GM19463 (cell line): ENCODE measurements around the gene PHKB.
"Not testable (repeated sequence)": the region's sequence is repeated elsewhere in the genome, so short reads cannot be mapped to it uniquely, and the experiment has no call there.

Experiments used
- ATAC-seq: cut with Tn5 transposase; IDR thresholded peaks from one replicate; pipeline ENCODE4 v1.9.1; 2021; ENCODE audit warnings: mild to moderate bottlenecking, moderate library complexity; ENCODE audit not compliant: unreplicated experiment

Gene PHKB

GRCh38 chr16:47460711-47461597 is at the start of gene PHKB, which contains the start of gene ITFG1:
PHKB (plus strand) TSS chr16:47461331; CDS start chr16:47461351, 20 bp downstream.
ITFG1 (minus strand) TSS chr16:47461063; CDS start chr16:47461045, 18 bp downstream.
- ATAC-seq = peak; percentile 74

GRCh38 chr16:47413041-47413440 is 48.1 kb upstream of the PHKB start:
- ATAC-seq = no peak

DNA sequence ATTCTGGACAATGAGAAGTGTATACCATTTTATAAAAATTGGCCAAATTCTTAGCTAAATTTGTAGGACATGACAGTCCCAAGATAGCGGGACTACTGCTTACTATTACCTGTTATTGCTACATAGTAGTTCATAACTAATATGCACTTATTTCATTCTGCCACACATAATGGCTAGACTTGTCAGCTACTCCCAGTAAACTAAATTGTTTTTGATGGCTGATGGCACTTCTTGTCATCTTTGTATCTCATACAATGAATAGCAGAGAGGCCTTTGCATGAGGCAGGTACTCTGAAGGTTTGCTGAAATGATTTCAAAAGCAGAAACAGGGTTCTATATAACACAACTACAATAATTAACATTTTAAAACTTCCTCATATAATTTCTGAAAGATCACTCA is 44.3 kb upstream of the PHKB start:
- no peak for ATAC-seq

DNA sequence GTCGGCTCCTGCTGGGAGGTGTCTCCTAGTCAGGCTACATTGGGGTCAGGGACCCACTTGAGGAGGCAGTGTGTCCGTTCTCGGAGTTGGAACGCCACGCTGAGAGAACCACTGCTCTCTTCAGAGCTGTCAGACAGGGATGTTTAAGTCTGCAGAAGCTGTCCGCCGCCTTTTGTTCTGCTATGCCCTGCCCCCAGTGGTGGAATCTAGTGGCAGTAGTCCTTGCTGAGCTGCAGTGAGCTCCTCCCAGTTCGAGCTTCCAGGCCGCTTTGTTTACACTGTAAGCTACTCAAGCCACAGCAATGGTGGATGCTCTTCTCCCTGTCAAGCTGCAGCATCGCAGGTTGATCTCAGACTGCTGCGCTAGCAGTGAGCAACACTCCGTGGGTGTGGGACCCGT is 36.3 kb upstream of the PHKB start:
- ATAC-seq = no peak

DNA sequence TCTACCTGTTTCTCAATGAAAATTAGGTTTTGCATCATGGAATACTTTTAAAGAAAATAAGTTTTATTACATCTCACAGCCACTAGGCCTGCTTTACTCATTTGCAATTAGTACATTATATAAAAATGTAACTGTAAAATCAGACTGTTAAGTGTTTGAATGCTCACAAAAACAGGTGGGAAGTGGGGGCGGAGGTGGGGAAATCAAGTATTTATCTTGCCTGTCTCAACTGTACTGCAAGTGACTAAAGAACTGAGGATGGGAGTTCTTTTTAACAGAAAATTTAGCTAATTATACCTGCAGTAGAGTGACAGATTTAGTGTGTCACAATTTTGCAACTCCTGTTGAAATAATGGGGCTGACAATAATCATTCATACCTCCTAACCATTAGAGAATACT is 34.3 kb upstream of the PHKB start:
- no peak for ATAC-seq

DNA sequence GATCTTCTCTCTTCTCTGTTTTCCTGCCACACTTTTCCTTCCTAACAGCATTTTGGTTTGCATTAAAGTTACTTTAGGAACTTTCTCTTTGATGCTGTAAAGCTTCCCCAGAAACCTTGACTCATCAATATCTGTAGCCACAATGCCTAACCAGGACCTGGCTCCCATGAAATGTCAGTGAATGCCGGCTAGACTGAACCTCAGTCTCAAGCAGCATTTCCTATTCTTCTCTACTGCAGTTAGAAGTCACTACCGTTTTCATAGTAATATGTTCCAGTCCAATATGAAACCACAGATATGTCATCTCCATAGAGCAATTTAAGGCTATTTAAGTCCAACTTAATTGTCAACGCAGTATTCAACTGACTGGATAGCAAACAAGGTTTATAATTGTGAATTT is 29.2 kb upstream of the PHKB start:
- ATAC-seq = no peak

DNA sequence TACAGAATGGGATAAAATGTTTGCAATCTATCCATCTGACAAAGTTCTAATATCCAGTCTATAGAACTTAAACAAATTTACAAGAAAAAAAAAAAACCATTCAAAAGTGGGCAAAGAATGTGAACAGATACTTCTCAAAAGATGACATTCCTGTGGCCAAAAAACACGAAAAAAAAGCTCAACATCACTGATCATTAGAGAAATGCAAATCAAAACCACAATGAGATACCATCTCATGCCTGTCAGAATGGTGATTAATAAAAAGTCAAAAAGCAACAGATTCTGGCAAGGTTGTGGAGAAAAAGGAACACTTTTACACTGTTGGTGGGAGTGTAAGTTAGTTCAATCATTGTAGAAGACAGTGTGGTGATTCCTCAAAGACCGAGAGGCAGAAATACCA is 26.9 kb upstream of the PHKB start:
- not testable (repeated sequence) for ATAC-seq

DNA sequence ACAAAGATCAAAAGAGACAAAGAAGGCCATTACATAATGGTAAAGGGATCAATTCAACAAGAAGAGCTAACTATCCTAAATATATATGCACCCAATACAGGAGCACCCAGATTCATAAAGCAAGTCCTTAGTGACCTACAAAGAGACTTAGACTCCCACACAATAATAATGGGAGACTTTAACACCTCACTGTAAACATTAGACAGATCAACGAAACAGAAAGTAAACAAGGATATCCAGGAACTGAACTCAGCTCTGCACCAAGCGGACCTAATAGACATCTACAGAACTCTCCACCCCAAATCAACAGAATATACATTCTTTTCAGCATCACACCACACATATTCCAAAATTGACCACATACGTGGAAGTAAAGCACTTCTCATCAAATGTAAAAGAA is 21.1 kb upstream of the PHKB start:
- ATAC-seq = not testable (repeated sequence)

DNA sequence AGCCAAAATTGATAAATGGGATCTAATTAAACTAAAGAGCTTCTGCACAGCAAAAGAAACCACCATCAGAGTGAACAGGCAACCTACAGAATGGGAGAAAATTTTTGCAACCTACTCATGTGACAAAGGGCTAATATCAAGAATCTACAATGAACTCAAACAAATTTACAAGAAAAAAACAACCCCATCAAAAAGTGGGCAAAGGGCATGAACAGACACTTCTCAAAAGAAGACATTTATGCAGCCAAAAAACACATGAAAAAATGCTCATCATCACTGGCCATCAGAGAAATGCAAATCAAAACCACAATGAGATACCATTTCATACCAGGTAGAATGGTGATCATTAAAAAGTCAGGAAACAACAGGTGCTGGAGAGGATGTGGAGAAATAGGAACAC is 18.2 kb upstream of the PHKB start:
- not testable (repeated sequence) for ATAC-seq

DNA sequence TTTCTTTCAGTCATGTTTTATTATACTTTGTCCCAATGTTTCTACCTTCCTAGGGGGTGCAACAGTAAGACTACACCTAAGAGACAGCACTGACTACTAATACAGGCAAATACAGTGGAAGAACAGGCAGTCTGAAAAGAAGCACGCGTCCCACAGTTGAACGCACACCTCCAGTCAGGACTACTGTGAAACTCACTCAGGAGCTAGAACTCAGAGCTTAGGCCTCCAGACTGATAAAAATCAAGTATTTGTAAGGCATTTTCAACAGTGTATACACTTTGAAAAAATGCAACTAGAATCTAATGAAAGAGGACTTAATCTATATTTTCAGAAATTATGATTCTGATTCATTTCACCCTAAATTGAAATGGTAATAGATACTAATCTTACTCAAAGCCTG is 14.7 kb upstream of the PHKB start:
- ATAC-seq = no peak

DNA sequence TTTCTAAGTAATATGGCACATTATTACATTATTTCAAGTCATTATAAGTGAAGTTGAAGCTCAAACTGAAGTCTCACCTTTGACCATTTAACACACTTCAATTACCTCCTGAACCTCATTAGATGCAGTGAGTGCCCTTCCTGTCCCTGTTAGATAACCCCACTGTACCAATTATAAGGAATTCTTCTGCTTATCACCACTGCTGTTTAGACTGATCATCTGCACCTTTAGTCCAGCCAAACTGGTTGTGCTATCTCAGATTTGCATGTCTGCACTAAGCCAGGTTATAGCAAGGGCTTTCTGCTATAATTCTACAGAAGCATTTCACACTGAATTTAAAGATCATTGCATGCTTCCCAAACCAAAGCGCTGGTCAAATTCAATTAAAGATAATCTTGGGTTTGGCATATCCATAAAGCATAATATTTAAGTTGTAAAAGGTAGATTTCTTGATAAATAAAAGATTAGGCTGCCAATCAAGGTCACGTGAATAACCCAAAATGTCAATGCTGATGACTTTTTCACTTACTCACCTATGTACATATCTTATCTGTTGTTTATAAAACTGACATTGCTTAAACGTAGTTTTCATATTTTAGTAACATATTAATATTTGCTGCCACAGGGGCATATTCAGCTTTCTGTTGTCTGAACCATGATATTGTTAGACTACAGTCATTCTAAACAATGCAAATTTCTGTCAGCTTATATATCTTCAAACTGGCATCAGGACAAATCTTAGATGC is 12.1 kb upstream of the PHKB start:
- no peak for ATAC-seq

DNA sequence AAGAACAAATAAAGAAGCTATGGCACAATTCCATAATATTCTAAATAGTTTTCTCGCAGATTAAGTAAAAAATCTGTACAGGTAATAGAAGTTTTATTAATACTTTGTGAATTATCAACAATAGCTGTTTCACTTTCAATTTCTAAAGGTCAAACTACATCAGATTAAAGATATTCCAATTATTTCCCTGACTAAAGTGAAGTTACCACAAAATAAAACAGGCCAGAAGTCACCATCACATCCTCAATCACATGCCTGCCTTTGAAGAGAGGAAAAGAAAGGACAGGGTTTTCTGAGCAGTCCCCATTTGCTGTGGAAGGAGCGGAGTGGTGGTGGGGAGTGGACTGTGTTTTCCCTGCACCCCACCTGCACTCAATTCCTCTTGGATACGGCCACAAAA is 11.3 kb upstream of the PHKB start:
- no peak for ATAC-seq

GRCh38 chr16:47458331-47458730 is 2.8 kb upstream of the PHKB start:
- ATAC-seq = no peak

- ATAC-seq = no peak
Observed at GRCh38 chr16:47459603-47460002, 1.5 kb upstream of the PHKB start.

GRCh38 chr16:47460359-47460710 is 796 bp upstream of the PHKB start:
- ATAC-seq = no peak

GRCh38 chr16:47461598-47462266 is 601 bp downstream of the PHKB start:
- peak; percentile 22 for ATAC-seq

- ATAC-seq = no peak
Observed at GRCh38 chr16:47463771-47464624, 2.9 kb downstream of the PHKB start.

- ATAC-seq = no peak
Observed at GRCh38 chr16:47465919-47466630, 4.9 kb downstream of the PHKB start.

GRCh38 chr16:47467501-47467900 is 6.4 kb downstream of the PHKB start:
- ATAC-seq = no peak
